RPMI7951 (cell line): Measurements from ENCODE around the gene COL27A1. TPM values are rescaled to one million over a fixed set of nuclear protein-coding genes. Genes with fewer than 3 reads are reported as not detected.
A peak's percentile ranks its signal among the peaks of the same experiment; 100 is the strongest.

ENCODE experiments used
- DNase-seq: peaks from one replicate; pipeline ENCODE4 v3.0.0-alpha.2; 2012; ENCODE audit warnings: low read depth
- total RNA-seq: library from RNA; depleted of rRNA; stranded (reverse); fragments of >200 nt; shearing (Covaris generic); gene quantifications from 2 replicates; pipeline ENCODE4 v1.2.3, GENCODE V29; 2014; rRNA removed

COL27A1 gene
- total RNA-seq, result 2.8 and 4.7 TPM in 2 replicates

DNA sequence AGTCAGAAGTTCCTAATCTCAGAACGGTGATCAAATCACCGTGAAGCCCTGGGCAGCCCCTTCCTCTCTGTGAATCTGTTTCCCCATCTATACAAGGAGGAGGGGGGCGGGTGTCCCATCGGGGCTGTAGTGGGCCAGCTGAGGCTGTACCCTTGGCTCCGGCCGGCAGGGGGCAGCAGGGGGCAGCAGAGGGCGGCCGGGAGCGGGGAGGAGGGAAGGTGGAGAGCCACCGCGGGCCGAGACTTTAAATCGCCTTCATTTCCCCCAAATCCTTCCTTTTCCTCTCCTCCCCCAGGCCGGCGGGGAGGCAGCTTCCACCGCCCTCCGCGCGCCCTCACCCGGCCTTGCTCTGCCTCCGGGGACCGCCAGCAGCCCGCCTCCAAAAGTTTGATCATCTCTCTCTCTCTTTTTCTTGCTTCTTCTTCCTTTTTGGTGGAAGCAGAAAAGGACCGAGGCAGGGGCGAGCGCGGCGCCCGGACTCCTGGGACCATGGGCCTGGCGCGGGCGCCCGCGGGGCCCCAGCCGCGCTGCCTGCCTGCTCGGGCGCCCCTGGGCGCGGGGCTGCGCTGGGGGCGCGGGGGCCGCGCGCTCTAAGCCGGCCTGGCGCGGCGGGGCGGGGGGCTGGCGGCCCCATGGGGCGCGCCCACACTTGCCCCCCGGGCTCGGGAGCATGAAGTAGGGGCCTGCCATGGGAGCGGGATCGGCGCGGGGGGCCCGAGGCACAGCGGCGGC lies at the start of gene COL27A1:
Gene COL27A1, plus strand, starts transcription at position 275 of the 732 bp plus-strand sequence. Its CDS starts 414 bp downstream, at position 689.
- peak; percentile 72 for DNase-seq

DNA sequence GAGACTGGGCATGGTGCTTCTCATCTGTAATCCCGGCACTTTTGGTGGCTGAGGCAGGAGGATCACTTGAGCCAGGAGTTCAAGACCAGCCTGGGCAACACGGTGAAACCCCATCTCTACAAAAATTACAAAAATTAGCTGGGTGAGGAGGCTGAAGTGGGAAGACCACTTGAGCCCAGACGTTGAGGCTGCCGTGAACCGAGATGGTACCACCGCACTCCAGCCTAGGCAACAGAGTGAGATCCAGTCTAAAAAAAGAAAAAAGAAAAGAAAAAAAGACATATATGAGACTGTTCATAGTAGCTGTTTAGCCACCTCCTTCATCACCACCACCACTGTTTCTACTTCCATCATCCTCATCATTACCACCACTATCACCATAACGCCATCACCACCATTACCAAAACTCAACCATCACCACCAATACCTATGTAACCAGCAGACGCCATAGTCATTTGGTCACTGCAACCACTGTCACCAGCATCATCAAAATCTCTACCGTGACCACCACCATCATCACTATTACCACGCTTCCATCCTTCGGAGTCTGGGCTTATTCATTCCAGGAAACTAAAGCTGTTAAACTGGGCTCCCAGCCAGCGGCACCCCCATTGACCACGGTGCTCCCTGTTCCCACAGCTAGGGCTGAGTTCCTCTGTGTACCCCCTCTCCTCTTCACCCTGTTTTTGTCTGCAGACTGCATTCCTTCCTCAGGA lies 47.9 kb upstream of the COL27A1 start:
- DNase-seq, result no peak

DNA sequence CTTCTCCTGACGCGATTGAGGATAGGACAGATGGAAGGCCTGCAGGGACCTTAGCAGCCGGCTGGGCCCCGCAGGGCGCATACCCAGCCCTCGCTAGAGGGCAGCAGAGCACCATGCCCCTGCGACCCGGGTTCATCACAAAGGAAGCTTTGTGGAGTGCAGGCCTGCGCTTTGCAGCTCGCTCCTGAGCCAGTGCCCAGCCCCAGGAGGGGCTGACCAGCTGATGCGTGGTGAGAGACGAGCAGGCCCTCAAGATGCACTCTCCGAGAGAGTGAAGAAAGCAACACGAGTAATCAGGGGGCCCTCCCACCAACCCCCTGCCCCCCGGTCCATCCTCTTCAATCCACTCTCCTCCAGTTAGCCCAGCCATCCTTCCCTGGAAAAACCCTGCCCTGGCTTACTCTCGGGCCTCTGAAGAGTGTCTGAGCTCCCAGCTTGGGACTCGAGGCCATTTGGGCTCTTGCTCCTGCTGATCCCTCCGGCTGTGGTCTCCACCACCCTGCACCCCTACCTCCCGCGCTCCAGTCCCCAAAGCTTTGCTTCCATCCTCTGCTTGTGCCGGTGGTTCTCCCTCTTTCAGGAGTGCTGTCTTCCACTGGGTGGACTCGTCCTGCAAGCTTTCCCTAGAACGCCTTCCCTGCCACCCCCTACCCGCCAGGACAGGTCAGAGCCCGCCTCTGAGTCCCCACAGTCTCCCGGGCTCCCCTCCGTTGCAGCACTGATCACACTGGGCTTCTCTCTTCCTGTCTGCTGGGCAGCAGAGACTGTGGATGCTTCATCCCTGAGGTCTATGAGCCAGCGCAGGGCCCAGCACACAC lies 47.1 kb upstream of the COL27A1 start:
- peak; percentile 65 for DNase-seq

DNA sequence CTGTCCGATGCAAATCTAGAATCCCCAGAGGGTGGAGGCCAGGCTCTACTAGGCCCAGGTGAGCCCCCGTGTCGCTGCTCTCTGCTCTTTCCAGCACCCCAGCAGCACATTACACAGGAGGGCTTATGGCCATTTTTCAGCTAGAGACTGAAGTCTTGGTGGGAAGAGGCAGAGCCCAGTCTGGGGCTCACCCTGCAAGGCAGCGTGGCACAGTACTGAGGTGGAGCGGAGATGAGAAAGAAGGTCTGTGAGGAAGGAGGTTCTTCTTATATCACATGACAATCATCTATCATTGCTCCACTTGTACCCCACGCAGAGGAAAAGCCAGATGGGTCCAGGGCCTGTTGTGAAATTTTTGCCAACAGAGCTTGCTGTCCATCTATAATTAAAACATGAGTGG lies 46.2 kb upstream of the COL27A1 start:
- DNase-seq, result no peak

DNA sequence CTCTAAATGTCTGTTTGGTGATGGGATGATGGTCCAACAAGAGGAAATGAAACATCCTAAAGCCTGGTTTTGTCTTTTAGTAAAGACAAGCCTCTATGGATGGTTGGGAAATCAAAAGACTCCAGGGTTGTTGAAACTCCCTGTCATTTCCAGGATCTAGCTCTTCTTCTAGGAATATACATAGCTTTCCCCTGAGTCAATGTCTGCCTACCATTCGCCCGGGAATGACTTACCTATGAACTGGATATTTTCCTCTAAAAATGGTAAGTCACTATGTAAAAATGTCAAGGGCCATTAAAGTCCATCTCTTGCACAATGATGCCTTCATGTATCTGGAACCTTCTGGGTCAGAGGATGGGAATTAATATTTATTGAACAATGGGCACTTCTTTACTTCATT lies 45.2 kb upstream of the COL27A1 start:
- DNase-seq, result peak; percentile 55

GRCh38 chr9:114112325-114112724 lies 43.0 kb upstream of the COL27A1 start:
- DNase-seq, result no peak

GRCh38 chr9:114112778-114113584 lies 42.4 kb upstream of the COL27A1 start:
- peak; percentile 71 for DNase-seq

DNA sequence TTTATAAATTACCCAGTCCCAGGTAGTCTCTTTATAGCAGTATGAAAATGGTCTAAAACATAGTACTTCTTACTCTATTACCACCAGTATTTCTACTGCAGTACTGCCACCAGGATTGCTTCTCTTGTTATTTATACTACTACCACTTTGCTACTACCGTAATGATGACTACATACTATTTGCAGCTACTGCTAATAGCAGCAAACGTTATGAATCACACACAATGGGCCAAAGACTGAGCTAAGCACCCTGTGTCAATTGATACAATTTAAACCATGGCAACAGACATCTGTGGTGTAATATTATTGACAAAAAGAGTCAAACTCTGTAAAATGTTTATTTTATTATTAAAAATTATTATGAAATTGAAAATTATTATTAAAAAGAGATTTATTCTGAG lies 41.0 kb upstream of the COL27A1 start:
- no peak for DNase-seq

DNA sequence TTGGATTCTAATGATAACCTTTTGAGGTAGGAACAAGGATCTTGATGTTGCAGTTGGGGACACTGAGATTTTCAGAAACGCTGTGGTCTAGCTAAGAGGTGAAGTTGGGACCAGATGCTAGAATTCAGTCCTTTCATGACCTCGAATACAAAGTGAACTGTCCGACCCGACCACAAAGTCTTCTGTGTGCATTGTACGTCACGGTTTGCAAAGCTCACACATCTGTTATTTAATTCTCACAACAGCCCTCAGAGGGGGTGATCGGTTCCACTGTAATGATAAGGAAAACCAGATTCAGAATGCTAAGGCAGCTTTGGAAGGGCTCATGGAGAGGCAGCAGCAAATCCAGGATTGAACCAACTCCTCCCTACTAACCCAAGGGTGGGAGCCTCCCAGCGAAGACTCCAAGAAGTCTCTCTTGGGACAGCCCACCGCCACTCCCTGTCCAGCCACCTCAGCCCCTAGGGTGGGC lies 39.6 kb upstream of the COL27A1 start:
- no peak for DNase-seq

DNA sequence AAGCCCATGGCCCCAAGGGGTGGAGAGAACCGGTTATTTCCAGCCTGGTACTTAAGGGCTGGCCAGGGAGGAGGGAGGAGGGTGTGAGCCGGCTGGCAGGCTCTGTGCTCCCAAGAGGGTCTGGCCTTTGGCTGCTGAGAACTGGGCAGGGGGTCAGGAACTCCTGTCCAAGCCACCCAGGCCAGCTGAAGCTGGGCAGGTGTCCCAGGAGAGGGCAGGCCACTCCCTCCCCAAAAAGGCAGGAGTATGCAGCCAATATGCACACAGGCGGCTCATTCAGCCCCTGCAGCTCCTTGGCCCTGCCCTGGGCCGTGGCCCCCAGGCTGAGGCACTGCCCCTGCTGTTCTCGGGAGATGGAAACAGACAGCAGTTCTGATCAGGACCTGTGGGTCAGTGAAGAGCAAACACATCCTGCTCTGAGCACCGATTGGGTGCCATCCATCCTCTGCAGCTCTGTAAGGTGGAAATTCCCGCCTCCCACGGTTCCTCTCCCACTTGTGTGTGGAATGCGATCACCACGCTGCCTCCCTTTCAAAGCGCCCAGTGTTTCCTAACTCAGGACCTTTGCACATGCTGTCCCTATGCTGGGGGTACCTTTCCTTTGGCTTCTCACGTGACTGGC lies 39.1 kb upstream of the COL27A1 start:
- no peak for DNase-seq

DNA sequence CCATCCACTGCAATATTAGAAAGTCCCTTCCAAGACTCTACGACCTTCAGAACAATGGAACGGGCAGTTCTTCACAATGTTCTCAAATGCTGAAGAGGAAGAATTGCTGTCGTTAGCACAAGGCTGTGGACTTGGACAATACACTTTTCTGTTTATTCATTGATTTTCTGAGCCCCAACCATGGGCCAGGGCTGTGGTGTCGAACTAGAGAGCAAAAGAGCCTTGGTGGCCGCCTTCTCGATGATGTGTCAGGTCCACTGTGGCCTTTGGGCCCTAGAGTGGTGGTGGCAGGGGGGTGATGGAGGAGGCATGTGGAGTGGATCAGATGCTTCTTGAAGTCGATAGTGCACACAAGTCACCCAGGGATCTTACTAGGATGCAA lies 37.7 kb upstream of the COL27A1 start:
- DNase-seq, result no peak

DNA sequence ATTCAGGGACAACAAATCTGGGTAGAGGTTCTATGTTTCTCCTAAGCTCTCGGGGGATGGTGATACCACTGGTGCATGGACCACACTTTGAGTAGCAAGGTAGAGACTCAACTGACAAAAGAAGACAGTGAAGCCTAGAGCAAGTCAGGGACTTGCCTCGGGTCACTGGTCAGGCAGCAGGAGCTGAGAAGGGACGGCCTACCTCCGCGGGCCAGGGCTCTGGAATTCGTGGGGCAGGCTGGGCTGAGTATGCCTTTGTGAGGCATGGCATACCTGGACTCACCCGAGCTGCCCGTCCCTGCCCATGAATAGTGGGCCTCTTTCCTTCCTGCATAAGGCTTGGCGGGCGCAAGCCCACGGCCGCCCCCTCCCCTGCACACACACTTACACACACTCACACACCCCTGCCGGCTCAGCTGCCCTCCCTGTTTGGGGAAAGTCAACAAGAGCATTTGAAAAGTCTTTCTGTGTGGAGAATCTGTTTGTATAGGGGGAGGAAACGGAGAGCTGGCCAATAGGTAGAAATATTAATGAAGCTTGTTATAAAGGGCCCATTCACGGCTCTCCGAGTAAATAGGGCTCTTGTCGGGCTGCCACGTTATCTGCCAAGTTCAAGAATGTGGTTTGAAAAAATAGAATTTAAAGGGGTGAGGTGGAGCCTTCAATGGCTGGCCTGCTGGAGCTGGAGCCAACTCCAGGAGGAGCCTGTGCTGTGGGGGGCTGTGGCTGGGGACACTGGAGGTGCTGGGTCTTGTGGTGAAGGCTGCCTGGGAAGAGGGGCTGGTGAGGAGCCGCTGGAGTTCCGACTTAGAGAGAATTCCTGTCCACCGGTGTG lies 37.1 kb upstream of the COL27A1 start:
- peak; percentile 14 for DNase-seq

- DNase-seq, result no peak
Observed at GRCh38 chr9:114119242-114120191, 35.8 kb upstream of the COL27A1 start.

DNA sequence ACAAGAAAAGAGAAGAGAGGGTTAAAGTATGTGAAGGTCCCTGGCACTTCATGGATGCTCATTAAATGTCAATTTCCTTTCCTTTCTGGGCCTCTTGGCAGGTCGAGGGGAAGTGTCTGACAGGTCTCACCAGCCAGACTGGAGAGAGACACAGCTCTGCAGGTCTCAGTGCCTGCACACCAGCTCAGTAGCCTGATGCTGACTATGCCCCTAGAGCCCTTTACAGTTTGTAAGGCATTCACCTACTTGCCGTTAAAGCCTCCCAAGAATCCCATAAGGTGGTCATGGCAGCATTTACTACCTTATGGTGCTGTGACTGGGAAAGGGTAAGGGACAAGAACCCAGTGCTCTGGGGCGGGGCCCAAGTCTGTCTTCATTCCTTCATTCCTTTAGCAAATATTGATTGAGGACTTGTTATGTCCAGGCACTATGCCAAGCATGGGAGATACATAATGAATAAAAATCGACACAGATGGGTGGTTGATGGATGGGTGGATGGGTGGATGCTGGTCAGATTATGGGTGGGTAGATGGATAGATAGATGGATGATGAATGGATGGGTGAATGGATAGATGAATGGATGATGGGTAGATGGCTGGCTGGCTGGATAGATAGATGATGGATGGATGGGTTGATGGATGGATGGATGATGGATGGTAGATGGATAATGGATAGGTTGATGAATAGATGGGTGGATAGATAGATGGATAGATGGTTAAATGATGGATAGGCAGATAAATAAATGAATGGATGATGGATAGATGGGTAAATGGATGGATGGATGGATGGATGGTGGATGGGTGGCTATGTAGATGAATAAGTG lies 34.9 kb upstream of the COL27A1 start:
- no peak for DNase-seq

DNA sequence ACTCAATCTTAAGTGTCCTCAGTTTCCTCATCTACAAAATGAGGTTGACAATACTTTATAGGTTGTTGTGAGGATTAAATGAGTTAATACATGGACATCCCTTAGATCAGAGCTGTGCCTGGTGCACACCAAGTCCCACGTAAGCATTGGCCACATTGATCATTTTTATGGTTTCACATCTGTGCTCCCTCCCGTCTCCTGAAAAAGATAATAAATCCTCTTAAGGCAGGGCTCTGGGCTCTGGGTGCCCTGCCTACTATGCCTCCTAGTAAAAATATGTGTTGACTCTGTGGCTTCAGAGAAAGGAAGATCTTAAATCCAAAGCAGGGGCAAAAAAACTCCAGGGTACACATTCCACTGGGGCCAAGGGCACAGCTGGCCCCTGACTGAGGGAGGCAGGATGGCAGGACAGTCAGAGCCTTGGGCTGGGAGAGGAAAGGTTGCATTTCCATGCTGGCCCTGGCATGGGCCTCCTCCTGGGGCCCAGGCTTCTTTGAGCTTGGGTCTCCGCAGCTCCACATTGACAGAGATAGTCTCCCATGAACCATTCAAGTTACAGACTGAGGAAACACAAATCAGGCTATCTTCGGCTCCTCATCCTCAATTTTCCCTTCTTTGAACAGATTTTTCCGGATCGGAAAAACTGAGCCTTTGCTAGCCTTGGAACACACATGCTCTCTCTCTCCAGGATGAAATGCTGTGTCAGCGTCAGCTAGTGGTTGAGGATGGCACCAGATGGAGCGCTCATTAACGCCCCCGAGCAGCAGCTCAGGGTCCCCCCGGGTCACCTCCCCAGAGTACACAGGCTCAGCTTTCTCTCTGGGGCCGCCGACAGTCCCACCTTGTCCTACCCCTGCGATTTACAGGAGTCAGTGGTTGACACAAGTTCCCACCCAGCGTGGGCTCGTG lies 33.9 kb upstream of the COL27A1 start:
- no peak for DNase-seq

- peak; percentile 10 for DNase-seq
Observed at GRCh38 chr9:114122136-114123027, 33.0 kb upstream of the COL27A1 start.
